A673 (cell line): Measurements from ENCODE around the gene ZSWIM9.

ENCODE experiments used
- CTCF ChIP-seq: fragments of 300-800, 200-600 bp; sonication (generic); conservative IDR thresholded peaks from 2 replicates; pipeline ENCODE4 v1.5.1; 2017; ENCODE audit warnings: low read depth, mild to moderate bottlenecking, antibody characterized with exemption, low read length, moderate library complexity, mixed read lengths
- EZH2 ChIP-seq: fragments of 200-600 bp; sonication (generic); IDR thresholded peaks from 2 replicates; pipeline ENCODE4 v1.6.1; 2017; ENCODE audit warnings: borderline replicate concordance, low read depth, mild to moderate bottlenecking, mixed read lengths, antibody characterized with exemption, low read length; ENCODE audit not compliant: poor library complexity, severe bottlenecking

GRCh38 chr19:48149430-48149829 lies 21.1 kb upstream of the ZSWIM9 start:
- TF ChIP-seq CTCF (no peak), EZH2 (no peak)
